NCI-H524 (cell line): ENCODE results near the gene TMEM17.

Source experiments
- DNase-seq, 2 experiments: peaks; one replicate each; lab custom pipeline; 2025; lab: John Stamatoyannopoulos, UW

Gene TMEM17

DNA sequence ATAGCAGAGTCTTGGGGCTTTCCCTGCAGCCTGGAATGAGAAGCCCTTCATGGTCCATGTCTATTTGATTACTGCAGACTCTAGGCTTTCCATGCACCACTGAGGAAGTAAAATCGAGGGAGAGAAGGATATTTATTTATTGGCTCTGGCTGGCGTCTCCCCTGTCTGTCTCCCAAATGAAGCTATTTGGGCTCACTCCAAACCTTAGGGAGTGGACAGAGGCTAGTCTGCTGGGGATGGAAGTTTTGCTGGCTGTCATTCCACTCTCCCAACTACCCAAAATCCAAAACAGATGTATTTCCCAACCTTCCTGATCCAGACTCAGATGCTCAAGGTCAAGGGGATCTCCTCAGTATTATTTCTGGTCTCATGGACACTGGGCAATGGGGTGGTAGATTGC is 33.7 kb downstream of the TMEM17 start:
- no peak for DNase-seq

DNA sequence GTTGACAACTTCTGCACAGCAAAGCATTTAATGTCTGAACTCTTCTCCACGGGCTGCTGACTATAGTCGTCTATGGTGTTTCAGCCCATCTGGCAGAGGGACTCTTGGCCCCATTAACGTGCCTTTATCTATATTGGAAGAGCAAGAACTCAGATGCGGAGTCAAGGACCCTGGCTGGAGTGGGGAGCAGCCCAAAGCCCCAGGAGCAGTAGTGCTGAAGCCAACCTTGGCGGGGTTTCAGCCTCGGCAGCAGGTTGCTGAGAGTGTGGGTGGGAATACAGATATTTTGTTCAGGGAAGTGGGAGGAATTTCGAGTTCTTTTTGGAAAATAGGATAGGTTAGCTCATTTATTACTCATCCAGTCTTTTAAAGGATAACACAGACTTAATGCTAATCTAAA is 34.2 kb downstream of the TMEM17 start:
- peak; percentile 55 to 68 for DNase-seq

DNA sequence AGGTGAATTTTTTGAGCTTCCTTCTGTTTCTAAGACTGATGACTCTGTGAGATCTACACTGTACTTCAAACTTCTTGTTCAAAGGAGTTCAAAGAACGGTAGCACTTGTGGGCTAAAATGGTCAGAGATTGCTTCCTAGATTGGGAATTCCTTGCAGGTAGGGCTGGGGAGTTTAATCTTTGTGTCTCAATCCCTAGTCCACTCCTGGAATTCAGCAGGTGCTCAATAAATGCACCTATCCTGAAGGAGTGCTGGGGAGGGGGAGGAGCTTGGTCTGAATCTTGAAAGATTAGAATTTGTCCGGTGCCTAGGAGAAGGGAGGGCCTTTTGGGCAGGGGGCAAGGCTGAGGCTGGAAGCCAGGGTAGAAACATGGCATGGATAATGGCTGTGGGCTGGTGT is 34.6 kb downstream of the TMEM17 start:
- no peak for DNase-seq

DNA sequence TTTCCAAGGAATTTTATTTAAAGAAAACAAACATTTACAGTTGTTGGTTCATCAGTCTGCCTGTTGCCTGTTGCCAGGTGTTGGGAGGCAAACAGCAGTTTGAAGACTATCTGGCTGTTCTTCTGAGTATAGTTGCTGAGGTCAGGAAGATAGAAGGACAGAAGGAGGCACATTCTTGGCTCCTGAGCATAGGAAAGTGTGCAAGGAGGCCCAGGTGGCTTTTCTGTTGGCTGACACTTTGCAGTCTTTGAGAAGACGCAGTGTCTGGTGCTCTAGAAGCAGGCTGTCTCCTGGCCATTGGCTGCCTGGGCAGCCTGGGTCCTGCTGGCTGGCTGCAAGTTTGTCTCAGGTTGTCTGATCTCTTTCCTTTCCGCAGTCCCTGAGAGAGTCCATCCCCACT is 36.4 kb downstream of the TMEM17 start:
- DNase-seq = no peak

DNA sequence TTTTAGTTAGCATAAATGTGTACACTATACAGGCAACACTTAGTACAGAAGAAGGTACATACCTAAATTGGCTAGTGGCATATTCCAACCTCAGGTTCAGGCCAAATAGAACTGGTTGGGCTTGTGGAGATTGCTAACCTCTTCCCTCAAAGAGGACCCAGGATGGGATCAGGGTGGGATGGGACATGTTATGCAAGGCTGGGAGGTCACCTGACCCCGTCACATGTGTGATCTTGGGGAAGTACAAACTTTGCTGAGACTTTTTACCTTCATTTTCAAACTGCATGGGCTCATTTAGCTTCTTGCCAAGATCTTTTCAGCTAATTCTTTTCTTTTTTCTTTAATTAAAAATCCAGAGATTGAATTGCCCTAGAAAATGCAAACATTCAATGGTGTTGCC is 36.9 kb downstream of the TMEM17 start:
- no peak for DNase-seq

DNA sequence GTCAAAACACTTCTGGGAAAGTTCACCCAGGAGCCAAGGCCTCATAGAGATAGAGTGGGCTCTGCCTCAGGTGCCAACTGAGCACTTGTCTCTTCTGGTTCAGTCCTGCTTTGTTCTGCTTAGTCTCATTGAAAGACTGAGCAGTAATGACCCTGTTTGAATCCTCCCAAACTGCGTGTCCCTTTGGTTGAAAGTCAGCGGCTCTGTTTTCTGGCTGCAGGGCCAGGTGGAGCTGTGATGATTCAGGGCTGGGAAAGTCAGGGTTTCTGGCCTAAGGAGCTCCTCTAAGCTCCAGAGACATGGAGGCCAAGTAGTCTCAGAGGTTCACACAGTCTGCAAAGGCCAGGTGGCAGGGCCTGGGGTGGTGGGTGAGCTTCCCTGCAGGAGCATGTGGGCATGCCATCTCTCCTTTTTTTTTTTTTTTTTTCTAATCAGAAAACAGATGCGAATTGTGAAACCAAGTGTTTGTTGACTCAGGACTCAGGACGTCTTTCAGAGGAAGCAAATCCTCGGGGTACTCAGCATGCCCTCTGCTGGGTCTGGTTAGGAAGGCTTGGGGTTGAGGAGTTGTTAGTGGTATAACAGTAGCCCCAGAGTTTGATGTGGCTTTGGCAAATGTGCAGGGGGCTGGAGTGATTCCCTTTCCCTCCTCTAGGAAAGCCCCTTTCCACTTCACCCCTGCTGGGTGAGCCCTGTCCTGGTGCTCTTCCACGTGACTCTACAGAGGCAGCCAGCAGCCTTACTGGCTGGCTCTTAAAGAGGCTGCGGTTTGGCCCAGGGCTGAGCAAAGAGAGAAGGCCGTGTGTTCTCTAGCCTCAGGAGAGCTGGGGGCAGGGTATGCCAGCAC is 38.3 kb downstream of the TMEM17 start:
- DNase-seq = no peak

DNA sequence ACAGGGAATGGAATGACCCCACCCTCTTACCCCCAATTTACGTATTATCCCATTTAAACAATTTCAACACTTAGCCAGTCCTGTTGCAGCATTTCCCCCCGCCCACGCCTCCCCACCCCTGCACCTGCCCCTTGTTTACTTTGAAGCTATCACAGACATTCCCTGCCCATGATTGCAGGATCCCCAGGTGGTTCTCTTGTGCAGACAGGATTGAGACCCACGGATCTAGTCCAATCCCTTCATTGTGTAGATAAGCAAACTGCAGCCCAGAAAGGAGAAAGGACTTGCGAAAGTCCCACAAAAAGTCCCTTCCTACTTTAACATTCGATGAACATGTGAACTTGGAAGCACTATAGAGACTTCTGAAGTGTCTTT is 38.9 kb downstream of the TMEM17 start:
- no peak for DNase-seq

DNA sequence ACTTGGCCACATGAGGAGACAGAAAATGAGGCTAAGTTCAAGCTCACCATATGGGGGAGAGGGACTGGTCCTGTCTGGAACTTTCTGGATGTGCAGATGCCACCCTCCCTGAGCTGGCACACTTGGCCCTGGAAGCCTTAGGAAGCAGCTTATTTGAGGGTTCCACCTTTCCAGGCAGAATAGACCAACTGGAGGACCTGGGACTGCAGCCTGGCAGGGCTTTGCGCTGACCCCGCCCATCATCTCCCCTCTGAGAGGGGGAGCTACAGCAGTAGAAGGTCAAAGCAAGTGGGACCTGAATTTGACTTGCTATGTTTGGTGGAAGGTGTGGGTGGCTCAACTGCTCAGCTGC is 39.5 kb downstream of the TMEM17 start:
- DNase-seq = no peak

DNA sequence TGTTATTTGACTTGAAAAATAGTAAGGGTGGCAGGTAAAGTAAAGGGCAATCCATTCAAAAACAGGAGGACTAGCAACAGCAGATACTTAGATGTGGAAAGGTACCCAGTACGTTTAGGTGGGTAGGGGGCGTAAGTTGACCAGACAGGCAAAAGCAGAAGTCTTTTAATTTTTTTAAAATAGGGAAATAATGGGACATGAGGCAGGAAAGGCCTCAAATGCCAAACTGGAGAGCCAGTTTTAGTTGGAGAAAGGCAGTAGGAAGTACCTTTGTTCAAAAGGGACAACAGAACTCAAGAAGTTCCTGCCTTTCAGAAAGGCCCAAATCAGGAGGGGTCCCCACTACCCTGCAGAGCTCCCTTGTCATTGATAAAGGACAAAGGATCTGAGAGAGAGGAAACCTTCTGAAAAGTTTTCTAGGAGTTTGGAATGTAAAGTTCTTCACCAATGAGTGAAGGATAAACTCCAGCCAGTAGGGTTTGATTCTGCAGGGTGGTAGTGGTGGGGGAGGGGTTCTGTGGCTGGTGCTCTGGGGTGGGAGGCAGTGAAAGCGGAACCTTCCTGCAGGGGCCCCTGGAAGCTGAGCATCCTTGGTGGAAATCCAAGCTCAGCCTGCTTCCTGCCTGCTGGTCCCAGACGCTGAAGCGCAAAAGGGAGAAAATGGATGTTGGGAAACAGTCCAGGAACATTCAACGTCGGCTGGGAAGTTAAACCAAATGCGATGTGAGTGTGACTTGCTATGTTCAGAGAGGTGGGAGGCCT is 40.1 kb downstream of the TMEM17 start:
- no peak for DNase-seq

DNA sequence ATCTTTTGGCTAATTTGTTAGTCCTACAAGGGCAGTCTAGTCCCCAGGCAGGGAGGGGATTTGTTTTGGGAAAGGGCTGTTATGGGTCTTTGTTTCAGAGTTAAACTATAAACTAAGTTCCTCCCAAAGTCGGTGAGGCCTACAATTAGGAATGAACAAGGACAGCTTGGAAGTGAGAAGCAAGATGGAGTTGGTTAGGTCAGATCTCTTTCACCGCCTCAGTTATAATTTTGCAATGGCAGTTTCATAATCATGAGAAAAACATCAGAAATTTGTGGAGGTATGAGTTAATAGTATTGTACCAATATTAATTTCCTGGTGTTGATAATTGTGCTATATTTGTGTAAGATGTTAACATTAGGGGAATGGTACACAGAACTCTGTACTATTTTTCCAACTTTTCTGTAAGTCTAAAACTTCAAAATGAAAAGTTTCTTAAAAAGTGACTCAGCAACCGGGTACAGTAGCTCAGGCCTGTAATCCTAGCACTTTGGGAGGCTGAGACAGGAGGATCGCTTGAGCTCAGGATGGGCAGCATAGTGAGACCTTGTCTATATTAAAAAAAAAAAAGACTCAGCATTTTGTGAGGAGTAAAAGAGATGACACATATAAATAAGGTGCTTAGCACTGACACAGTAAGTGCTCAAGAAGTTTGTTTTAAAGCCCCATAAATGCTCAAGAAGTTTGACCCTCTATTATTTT is 40.8 kb downstream of the TMEM17 start:
- DNase-seq = no peak

DNA sequence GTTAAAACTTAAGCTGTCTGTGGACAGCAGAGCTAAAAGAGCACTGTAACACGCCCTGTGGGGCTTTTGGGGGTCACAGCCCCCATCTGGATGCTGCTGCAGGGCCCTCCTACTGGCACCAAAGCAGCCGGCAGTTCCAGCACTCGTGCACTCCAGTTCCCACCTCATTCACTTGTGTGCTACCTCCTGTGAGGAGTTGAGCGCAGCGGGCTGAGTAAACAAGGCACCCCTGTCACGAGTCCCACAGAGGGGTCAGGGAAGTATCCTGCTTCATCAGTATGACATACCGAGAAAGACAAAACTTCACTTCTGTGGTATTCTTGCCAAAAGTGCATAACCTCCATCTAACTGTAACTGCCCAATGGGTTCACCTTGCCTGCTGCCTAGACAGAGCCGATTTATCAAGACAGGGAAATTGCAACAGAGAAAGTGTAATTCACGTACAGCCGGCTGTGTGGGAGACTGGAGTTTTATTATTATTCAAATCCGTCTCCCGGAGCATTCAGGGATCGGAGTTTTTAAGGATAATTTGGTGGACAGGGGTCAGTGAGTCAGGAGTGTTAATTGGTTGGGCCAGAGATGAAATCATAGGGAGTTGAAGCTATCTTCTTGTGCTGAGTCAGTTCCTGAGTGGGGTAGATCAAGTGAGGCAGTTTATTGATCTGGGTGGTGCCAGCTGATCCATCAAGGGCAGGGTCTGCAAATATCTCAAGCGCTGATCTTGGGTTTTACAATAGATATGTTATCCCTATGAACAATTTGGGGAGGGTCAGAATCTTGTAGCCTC is 41.6 kb downstream of the TMEM17 start:
- DNase-seq = no peak

DNA sequence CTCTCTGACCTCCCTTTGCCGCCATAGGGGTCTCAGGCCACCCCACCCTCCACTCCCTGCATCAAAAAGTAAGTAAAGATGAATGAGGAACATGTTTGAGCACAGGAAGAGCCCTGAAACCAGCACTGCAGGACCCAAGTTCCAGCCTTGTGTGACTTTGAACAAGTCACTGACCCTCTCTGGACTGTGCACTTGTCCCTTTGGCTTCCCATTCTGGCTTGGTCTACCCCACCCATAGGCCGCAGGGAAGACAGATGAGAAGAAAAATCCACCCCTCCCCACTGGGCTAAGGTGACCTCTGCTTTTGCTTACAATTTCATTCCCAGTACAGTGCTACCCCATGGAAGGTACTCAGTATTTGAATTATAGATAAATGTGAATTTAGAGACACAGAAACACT is 43.8 kb downstream of the TMEM17 start:
- DNase-seq = no peak

DNA sequence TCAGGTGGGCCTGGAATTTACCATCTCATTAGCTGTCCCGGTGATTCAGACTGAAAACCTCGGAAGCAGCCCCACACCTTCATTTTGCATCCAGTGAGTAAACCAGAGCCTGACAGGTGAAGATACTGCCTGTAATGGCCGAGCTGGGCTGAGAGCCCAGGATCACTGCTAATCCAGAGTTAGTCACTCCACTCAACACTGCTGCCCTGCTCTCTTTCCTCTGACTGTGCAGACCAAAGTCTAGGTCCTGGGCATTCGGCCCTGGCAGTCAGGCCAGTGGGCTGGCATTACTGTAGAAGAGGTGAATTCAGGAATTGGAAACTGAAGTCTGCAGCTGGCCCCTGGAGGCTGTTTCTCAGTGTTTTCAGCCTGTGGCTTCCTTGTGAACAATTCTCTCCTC is 44.3 kb downstream of the TMEM17 start:
- DNase-seq = no peak

DNA sequence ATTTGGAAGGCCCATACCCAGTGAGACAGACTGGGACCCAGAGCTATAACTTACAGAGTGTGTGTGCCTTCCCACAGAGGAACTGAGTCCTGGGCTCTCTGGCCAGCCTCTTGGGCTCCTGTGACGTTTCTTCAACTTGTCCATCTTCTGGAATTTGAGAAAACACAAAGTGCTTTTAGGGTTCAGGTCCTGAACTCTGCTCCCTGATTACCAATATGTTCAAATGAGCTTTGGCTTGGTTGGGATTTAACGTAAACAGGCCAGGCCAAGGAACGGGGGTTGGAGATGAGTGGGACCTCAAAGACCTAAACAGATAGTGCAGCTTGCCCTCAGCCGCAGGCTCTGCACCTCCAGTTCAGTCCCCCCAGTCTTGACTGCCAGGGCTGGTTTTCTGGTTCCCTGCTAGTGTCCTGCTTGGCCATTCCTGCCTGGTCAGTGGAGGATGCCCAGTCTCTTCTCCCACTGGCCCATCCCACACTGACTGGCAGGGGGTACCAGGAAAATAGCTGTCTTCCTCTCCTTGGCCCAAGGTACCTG is 44.9 kb downstream of the TMEM17 start:
- no peak for DNase-seq

DNA sequence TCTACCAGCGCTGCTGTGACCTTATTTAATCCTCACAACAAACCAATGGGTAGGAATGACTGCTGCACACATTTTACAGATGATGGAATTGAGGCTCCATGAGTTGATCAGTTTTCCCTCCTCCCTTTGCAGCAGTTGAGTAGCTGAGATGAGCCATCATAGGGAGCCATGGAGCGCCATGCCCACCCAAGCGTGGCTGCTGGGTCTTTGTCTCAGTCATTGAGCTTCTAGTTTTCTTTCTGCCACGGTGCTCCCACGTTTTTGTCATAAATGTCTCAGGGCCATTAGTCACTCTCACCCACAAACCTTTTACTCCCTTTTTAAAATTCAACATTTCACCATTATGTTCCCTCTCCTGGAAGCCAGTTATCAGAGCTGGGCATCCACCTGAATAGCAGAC is 45.8 kb downstream of the TMEM17 start:
- no peak for DNase-seq

DNA sequence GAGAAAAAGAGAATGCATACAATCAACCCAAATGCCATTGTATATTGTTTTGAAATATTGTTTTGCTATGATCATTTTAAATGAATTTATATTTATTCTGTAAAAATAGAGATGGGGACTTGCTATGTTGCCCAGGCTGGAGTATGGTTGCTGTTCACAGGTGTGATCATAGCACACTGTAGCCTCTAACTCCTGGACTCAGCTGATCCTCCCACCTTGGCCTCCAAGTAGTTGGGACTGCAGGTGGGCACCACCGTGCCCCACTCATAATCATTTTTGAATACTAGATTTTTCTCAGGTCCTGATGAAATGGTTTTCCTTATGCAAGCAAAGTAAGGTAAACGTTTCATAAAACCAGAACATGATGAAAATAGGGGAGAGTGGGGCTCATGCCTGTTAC is 46.3 kb downstream of the TMEM17 start:
- DNase-seq = no peak

DNA sequence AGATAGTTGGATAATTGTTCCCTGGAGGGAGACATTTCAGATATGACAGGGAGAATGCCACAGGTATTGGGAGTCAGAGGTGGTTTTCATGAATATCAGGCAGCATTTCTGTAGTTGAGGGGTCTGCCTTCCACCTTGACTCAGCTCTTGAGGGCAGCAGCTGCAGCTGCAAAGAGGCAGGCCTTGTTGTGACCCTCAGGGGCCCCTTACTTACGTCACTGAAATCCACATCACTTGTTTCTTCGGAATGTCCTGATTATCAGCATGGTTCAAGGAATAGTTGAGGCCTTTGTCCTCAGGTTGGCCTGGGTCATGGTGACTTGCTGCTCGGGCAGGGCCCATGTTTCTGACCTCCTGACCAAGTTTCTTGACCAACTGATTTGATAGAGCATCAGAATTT is 46.9 kb downstream of the TMEM17 start:
- DNase-seq = no peak

DNA sequence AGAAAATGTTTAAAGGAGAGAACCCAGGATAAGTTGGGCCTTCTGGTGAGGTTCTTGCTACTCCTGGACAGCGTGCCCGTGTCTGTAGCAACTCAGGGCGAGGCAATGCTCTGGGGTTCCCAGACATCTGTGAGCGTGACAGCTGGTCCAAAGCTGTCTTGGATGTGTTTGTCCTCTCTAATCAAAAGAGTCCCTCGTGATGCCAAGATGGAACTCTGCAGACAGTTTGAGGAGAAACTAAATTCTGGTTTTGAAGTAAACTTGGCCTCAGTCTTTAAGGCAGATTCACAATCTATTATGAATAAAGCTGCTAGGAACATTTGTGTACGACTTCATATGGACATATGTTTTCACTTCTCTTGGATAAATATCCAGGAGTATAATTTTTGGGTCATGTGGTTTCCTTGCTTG is 47.3 kb downstream of the TMEM17 start:
- DNase-seq = no peak

DNA sequence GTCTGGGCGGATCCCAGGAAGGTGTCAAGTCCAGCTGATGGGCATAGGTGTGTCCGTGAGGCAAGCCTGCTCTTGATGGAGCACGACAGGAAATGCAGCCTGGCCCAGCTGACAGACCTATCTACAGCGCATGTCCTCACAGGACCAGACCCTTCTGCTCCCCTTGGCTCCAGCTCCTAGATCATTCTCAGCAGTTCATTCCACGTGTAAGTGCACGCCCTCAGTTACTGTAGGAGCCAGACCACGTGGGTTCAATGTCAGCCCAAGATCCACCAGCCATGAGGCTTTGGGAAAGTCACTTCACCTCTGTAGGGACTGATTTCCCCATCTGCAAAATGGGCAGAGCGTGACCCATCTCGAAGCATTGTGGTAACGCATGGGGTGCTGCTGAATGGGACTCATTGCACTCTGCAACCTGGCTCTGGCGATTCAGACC is 47.8 kb downstream of the TMEM17 start:
- DNase-seq = no peak

DNA sequence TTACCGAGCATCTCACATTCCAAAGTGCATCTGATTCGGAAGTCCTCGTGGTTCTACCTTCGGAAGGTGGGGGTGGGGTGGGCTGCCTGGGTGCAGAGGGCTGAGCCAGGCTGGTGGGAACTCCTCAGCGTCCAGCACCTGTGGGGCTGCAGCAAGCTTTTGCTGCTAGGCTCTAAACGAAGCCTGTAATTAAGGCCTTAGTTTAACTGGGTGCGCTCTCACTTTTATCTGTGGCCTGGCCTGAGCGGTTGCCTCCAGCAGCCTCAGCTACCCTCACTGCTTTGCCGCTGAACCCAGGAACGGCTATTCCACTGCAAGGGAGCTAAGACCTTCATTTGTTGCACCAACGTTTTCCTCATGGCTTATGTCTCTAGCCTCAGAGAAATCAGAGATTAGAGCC is 48.4 kb downstream of the TMEM17 start:
- no peak for DNase-seq

DNA sequence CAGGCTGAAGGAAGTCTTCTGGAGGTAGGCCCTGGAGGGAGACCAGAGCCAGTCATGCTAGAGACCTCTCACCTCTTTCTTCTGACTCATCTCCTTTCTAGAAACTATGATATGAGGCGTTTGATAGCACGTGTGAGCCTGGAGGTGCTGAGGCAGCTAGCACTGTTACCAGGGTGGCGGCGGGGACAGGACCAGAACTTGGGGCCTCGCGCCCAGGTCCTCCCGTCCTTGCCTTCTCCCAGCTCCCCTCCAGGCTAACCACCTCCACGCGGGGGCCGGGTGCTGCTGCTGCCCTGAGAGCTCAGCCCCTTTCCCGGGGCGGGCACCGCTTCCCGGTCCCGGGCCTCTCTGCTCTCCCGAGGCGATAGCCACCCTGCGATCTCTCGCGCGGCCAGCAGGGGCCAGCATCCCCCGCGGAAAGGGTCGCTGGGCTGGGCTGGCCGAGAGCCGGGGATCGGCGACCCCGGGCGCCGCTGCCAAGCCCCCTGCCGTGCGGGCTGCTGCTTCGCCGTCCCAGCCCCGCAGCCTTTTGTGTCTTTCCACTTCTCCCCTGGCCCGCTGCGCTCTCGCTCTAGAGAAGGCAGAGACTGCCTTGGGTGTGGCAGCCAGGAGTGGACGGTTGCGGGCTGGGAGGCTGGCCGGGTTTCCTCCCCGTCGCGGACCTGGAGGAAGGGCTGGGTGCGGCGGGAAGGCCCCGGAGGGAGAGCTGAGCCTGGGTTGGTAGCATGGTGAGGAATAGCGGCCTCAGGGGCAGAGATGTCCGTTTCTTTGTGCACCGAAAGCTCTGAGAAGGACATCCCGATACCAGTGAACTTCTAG is 49.1 kb downstream of the TMEM17 start:
- DNase-seq = peak; percentile 32 to 63
